RWPE2 (cell line): ENCODE results near the gene RBMS3.

Experiments used
- ATAC-seq: fragments of 200-7000 bp; cut with Tn5 transposase; 3 replicates; pipeline ENCODE4 v1.9.1; 2021; ENCODE audit warnings: low read depth
- DNase-seq: peaks from one replicate; pipeline ENCODE4 v3.0.0-alpha.2; 2020; ENCODE audit warnings: low spot score
- H3K27ac ChIP-seq: fragments of 450-650 bp; 2 replicates; pipeline ENCODE4 v1.5.1; 2017; ENCODE audit warnings: mild to moderate bottlenecking; ENCODE audit not compliant: poor library complexity, severe bottlenecking
- H3K27me3 ChIP-seq: fragments of 250-450 bp; sonication (Bioruptor Pico); 2 replicates; pipeline ENCODE4 v1.5.1; 2021; ENCODE audit warnings: mild to moderate bottlenecking, moderate library complexity; ENCODE audit not compliant: insufficient read depth, poor library complexity, severe bottlenecking
- H3K36me3 ChIP-seq: fragments of 250-450 bp; sonication (Bioruptor Pico); 2 replicates; pipeline ENCODE4 v1.5.1; 2020; ENCODE audit warnings: low read depth, mild to moderate bottlenecking, moderate library complexity
- H3K4me1 ChIP-seq: fragments of 250-450 bp; sonication (Bioruptor Pico); 2 replicates; pipeline ENCODE4 v1.5.1; 2021; ENCODE audit warnings: mild to moderate bottlenecking, moderate library complexity; ENCODE audit not compliant: insufficient read depth, poor library complexity, severe bottlenecking
- H3K4me3 ChIP-seq: fragments of 250-450 bp; sonication (Bioruptor Pico); 2 replicates; pipeline ENCODE4 v1.5.1; 2021; ENCODE audit warnings: mild to moderate bottlenecking, moderate library complexity; ENCODE audit not compliant: severe bottlenecking
- H3K9me3 ChIP-seq: fragments of 250-450 bp; sonication (Bioruptor Pico); 2 replicates; pipeline ENCODE4 v1.5.1; 2021; ENCODE audit warnings: mild to moderate bottlenecking, moderate library complexity; ENCODE audit not compliant: severe bottlenecking
- CTCF ChIP-seq: fragments of 450-650 bp; IDR thresholded peaks from one replicate; pipeline ENCODE4 v1.5.1; 2017; ENCODE audit warnings: mild to moderate bottlenecking, moderate library complexity; ENCODE audit not compliant: poor library complexity, severe bottlenecking

Gene RBMS3

GRCh38 chr3:30007668-30008067, 726.8 kb downstream of the RBMS3 start:
- H3K4me1 ChIP-seq, result no peaks in the 10 kb centered on the region
- DNase-seq (no peak), ATAC-seq (no peak)

GRCh38 chr3:30011237-30011803, 730.4 kb downstream of the RBMS3 start:
- Histone ChIP-seq H3K36me3 (no peaks in the 10 kb centered on the region), H3K4me1 (no peaks in the 10 kb centered on the region), H3K4me3 (no peak overlapping the region), H3K9me3 (no peaks in the 10 kb centered on the region), H3K27me3 (no peaks in the 10 kb centered on the region), H3K27ac (no peak overlapping the region)
- DNase-seq (no peak), ATAC-seq (no peak)
- no peak for TF ChIP-seq CTCF

More at GRCh38 chr3:30007668-30008067, 726.8 kb downstream of the RBMS3 start:
- Histone ChIP-seq H3K9me3 (no peaks in the 10 kb centered on the region), H3K27ac (no peak overlapping the region), H3K36me3 (no peaks in the 10 kb centered on the region), H3K4me3 (no peak overlapping the region), H3K27me3 (no peaks in the 10 kb centered on the region)
- TF ChIP-seq CTCF, result no peak

GRCh38 chr3:30012941-30013543, 732.2 kb downstream of the RBMS3 start:
- ATAC-seq (peak; percentile 74), DNase-seq (peak; percentile 56)
- peak; percentile 89 for TF ChIP-seq CTCF

GRCh38 chr3:30017901-30018300, 737.0 kb downstream of the RBMS3 start:
- Histone ChIP-seq H3K27me3 (no peaks in the 10 kb centered on the region), H3K4me3 (no peak overlapping the region), H3K36me3 (no peaks in the 10 kb centered on the region), H3K4me1 (no peaks in the 10 kb centered on the region), H3K27ac (no peak overlapping the region), H3K9me3 (no peaks in the 10 kb centered on the region)
- ATAC-seq (no peak), DNase-seq (no peak)
- no peak for TF ChIP-seq CTCF

More at GRCh38 chr3:30012941-30013543, 732.2 kb downstream of the RBMS3 start:
- no peak overlapping the region for H3K4me3 ChIP-seq
- H3K27ac ChIP-seq, result no peak overlapping the region
- no peaks in the 10 kb centered on the region for H3K9me3 ChIP-seq
- no peaks in the 10 kb centered on the region for H3K36me3 ChIP-seq
- no peaks in the 10 kb centered on the region for H3K27me3 ChIP-seq
- no peaks in the 10 kb centered on the region for H3K4me1 ChIP-seq

GRCh38 chr3:30020380-30020779, 739.5 kb downstream of the RBMS3 start:
- H3K4me3 ChIP-seq, result no peak overlapping the region
- no peaks in the 10 kb centered on the region for H3K9me3 ChIP-seq
- no peaks in the 10 kb centered on the region for H3K4me1 ChIP-seq
- DNase-seq (no peak), ATAC-seq (no peak)
- H3K36me3 ChIP-seq, result no peaks in the 10 kb centered on the region
- H3K27me3 ChIP-seq, result no peaks in the 10 kb centered on the region
- no peak for TF ChIP-seq CTCF
- H3K27ac ChIP-seq, result no peak overlapping the region
